Trophoblast cell (in vitro differentiated cells and primary cell): ENCODE measurements around the gene CPEB1.
A peak's percentile ranks its signal among the peaks of the same experiment; 100 is the strongest.
"Not testable (repeated sequence)": the region's sequence is repeated elsewhere in the genome, so short reads cannot be mapped to it uniquely, and the experiment has no call there.

Experiments used
- DNase-seq, 2 donors: peaks; one replicate each; pipeline ENCODE4 v3.0.0-alpha.2; 2016
- H2AFZ ChIP-seq: 2 replicates; pipeline ENCODE4 v1.6.1; 2013; ENCODE audit warnings: low read length, moderate library complexity, mild to moderate bottlenecking; ENCODE audit not compliant: insufficient read depth, poor library complexity
- H2AK5ac ChIP-seq: 2 replicates; pipeline ENCODE4 v1.6.1; 2013; ENCODE audit warnings: mild to moderate bottlenecking, low read length
- H2BK120ac ChIP-seq: 2 replicates; pipeline ENCODE4 v1.6.1; 2013; ENCODE audit warnings: low read length, mild to moderate bottlenecking, moderate library complexity; ENCODE audit not compliant: insufficient read depth, poor library complexity
- H2BK12ac ChIP-seq: 2 replicates; pipeline ENCODE4 v1.6.1; 2013; ENCODE audit warnings: mild to moderate bottlenecking, low read length, moderate library complexity
- H2BK5ac ChIP-seq: 2 replicates; pipeline ENCODE4 v1.6.1; 2013; ENCODE audit warnings: low read length, low read depth, moderate library complexity, mild to moderate bottlenecking; ENCODE audit not compliant: poor library complexity
- H3K14ac ChIP-seq: 2 replicates; pipeline ENCODE4 v1.6.1; 2013; ENCODE audit warnings: mild to moderate bottlenecking, low read length
- H3K18ac ChIP-seq: 2 replicates; pipeline ENCODE4 v1.6.1; 2013; ENCODE audit warnings: mild to moderate bottlenecking, low read length
- H3K23ac ChIP-seq: 2 replicates; pipeline ENCODE4 v1.6.1; 2013; ENCODE audit warnings: low read length
- H3K27ac ChIP-seq: 2 replicates; pipeline ENCODE4 v1.5.1; 2013; ENCODE audit warnings: low read depth, mild to moderate bottlenecking, inconsistent platforms, low read length, moderate library complexity
- H3K27me3 ChIP-seq: 2 replicates; pipeline ENCODE4 v1.6.1; 2013; ENCODE audit warnings: inconsistent platforms, mild to moderate bottlenecking, low read length, moderate library complexity; ENCODE audit not compliant: insufficient read depth
- H3K36me3 ChIP-seq, 2 experiments: 1 replicate in 1 of 2; 2 replicates in 1 of 2; pipeline ENCODE4 v1.6.1; 2013; ENCODE audit warnings: low read length in 2 of 2, mild to moderate bottlenecking in 2 of 2, moderate library complexity in 1 of 2; ENCODE audit not compliant: insufficient read depth in 2 of 2, control insufficient read depth in 1 of 2
- H3K4ac ChIP-seq: 2 replicates; pipeline ENCODE4 v1.6.1; 2013; ENCODE audit warnings: low read depth, mild to moderate bottlenecking, low read length, moderate library complexity
- H3K4me1 ChIP-seq, 2 experiments: 1 replicate in 1 of 2; 2 replicates in 1 of 2; pipeline ENCODE4 v1.6.1; 2013; ENCODE audit warnings: low read length in 2 of 2, mild to moderate bottlenecking in 2 of 2, moderate library complexity in 1 of 2; ENCODE audit not compliant: insufficient read depth in 2 of 2, control insufficient read depth in 1 of 2
- H3K4me2 ChIP-seq: 2 replicates; pipeline ENCODE4 v1.6.1; 2013; ENCODE audit warnings: inconsistent platforms, mild to moderate bottlenecking, low read length, moderate library complexity
- H3K4me3 ChIP-seq: 2 replicates; pipeline ENCODE4 v1.5.1; 2013; ENCODE audit warnings: mild to moderate bottlenecking, low read depth, low read length, inconsistent platforms
- H3K79me1 ChIP-seq: one replicate; pipeline ENCODE4 v1.6.1; 2013; ENCODE audit warnings: low read length
- H3K79me2 ChIP-seq: 2 replicates; pipeline ENCODE4 v1.6.1; 2013; ENCODE audit warnings: low read length, mild to moderate bottlenecking; ENCODE audit not compliant: control insufficient read depth, insufficient read depth, poor library complexity
- H3K9ac ChIP-seq: 2 replicates; pipeline ENCODE4 v1.6.1; 2013; ENCODE audit warnings: mild to moderate bottlenecking, low read length
- H3K9me3 ChIP-seq: 2 replicates; pipeline ENCODE4 v1.6.1; 2013; ENCODE audit warnings: low read depth, mild to moderate bottlenecking, control low read depth, inconsistent platforms, low read length; ENCODE audit not compliant: insufficient read depth
- H4K12ac ChIP-seq: 2 replicates; pipeline ENCODE4 v1.6.1; 2013; ENCODE audit warnings: low read depth, mild to moderate bottlenecking, low read length, moderate library complexity
- H4K8ac ChIP-seq: 2 replicates; pipeline ENCODE4 v1.6.1; 2013; ENCODE audit warnings: low read depth, mild to moderate bottlenecking, low read length, moderate library complexity
- H4K91ac ChIP-seq: one replicate; pipeline ENCODE4 v1.6.1; 2013; ENCODE audit warnings: low read depth, mild to moderate bottlenecking, low read length, moderate library complexity
- WGBS: extraction: QIAGEN DNeasy Blood & Tissue Kit; methylation state at CpG from one replicate; pipeline ENCODE4 v1.1.7; 2013; ENCODE audit warnings: missing lambda C conversion rate; ENCODE audit not compliant: insufficient read length, insufficient coverage; ENCODE audit errors: extremely low coverage; 5-methylcytosine and 5-hydroxymethylcytosine counted together

Gene CPEB1

GRCh38 chr15:82644967-82645852, 2.0 kb downstream of the CPEB1 start:
- H4K91ac ChIP-seq, DNase-seq, H3K18ac ChIP-seq, H2AK5ac ChIP-seq, H2BK120ac ChIP-seq, H2BK5ac ChIP-seq, H2BK12ac ChIP-seq, H3K14ac ChIP-seq, H3K4me3 ChIP-seq, H3K36me3 ChIP-seq, H3K79me1 ChIP-seq, H3K4ac ChIP-seq, H3K23ac ChIP-seq, H3K27ac ChIP-seq, H2AFZ ChIP-seq, H3K4me2 ChIP-seq, H4K12ac ChIP-seq, H3K79me2 ChIP-seq, H3K9ac ChIP-seq, H4K8ac ChIP-seq: not testable (repeated sequence)
- no CpG with 5 or more reads among the region's 34 CpGs for WGBS
- peaks cover 11% of the 10 kb centered on the region for H3K9me3 ChIP-seq
- peaks cover 42% of the 10 kb centered on the region for H3K27me3 ChIP-seq
- peaks cover 7 to 12% of the 10 kb centered on the region in 2 experiments for H3K4me1 ChIP-seq

GRCh38 chr15:82643992-82644391, 3.2 kb downstream of the CPEB1 start:
- Histone ChIP-seq H2BK12ac (no peak overlapping the region), H3K23ac (no peak overlapping the region), H3K27me3 (peaks cover 36% of the 10 kb centered on the region), H3K9me3 (peaks cover 11% of the 10 kb centered on the region), H3K36me3 (no peaks in the 10 kb centered on the region), H3K4ac (no peak overlapping the region), H3K4me3 (no peak overlapping the region), H3K14ac (no peak overlapping the region), H3K18ac (no peak overlapping the region), H4K8ac (no peak overlapping the region), H4K12ac (no peak overlapping the region), H2AK5ac (no peak overlapping the region), H3K4me2 (no peak overlapping the region), H3K9ac (no peak overlapping the region), H3K27ac (no peak overlapping the region), H3K4me1 (peaks cover 7 to 12% of the 10 kb centered on the region in 2 experiments), H2BK120ac (no peak overlapping the region), H3K79me2 (no peaks in the 10 kb centered on the region), H2AFZ (no peak overlapping the region), H2BK5ac (no peak overlapping the region), H4K91ac (no peak overlapping the region), H3K79me1 (no peaks in the 10 kb centered on the region)
- no peak for DNase-seq
- no CpG with 5 or more reads among the region's 3 CpGs for WGBS

GRCh38 chr15:82642656-82643055, 4.5 kb downstream of the CPEB1 start:
- Histone ChIP-seq H3K27me3 (peaks cover 23% of the 10 kb centered on the region), H3K27ac (no peak overlapping the region), H2BK120ac (no peak overlapping the region), H2AFZ (no peak overlapping the region), H3K9ac (no peak overlapping the region), H3K4me2 (no peak overlapping the region), H3K23ac (no peak overlapping the region), H3K9me3 (peaks cover 9% of the 10 kb centered on the region), H2BK12ac (no peak overlapping the region), H3K4me1 (peaks cover 6 to 7% of the 10 kb centered on the region in 2 experiments), H2AK5ac (no peak overlapping the region), H3K18ac (no peak overlapping the region), H3K4me3 (no peak overlapping the region), H3K4ac (no peak overlapping the region), H2BK5ac (no peak overlapping the region), H3K14ac (no peak overlapping the region), H3K79me2 (no peaks in the 10 kb centered on the region), H3K79me1 (no peaks in the 10 kb centered on the region), H3K36me3 (no peaks in the 10 kb centered on the region), H4K12ac (no peak overlapping the region), H4K91ac (no peak overlapping the region), H4K8ac (no peak overlapping the region)
- DNase-seq, result no peak
- no CpG with 5 or more reads among the region's 3 CpGs for WGBS

- Histone ChIP-seq H3K4me2 (peak overlapping the region; percentile 10), H2BK5ac (no peak overlapping the region), H3K36me3 (no peaks in the 10 kb centered on the region), H4K91ac (no peak overlapping the region), H2AFZ (no peak overlapping the region), H3K4me3 (no peak overlapping the region), H2AK5ac (no peak overlapping the region), H3K27ac (no peak overlapping the region), H2BK120ac (no peak overlapping the region), H2BK12ac (no peak overlapping the region), H4K8ac (no peak overlapping the region), H3K18ac (no peak overlapping the region), H3K27me3 (peaks cover 9% of the 10 kb centered on the region), H3K9ac (no peak overlapping the region), H3K79me1 (no peaks in the 10 kb centered on the region), H3K23ac (no peak overlapping the region), H3K4me1 (no peaks in the 10 kb centered on the region), H3K14ac (no peak overlapping the region), H3K4ac (no peak overlapping the region), H3K9me3 (no peaks in the 10 kb centered on the region), H4K12ac (no peak overlapping the region), H3K79me2 (no peaks in the 10 kb centered on the region)
- no CpG with 5 or more reads among the region's 2 CpGs for WGBS
- no peak for DNase-seq
Measured at GRCh38 chr15:82641129-82641798, 5.9 kb downstream of the CPEB1 start.
